Testis (tissue), 2 donors: Measurements from ENCODE around the gene GNGT2.

Source experiments
- POLR2A ChIP-seq: fragments of 450-650 bp; IDR thresholded peaks from one replicate; pipeline ENCODE4 v1.6.1; 2017; ENCODE audit warnings: antibody characterized with exemption, mild to moderate bottlenecking, moderate library complexity
- TF ChIP-seq, protein P1 (sequence below), 3 experiments: fragments of 450-650 bp in 2 of 3; fragments of 200-600 bp in 1 of 3; sonication (generic) in 1 of 3; IDR thresholded peaks; one replicate each; pipeline ENCODE4 v1.5.1; 2016 to 2019; ENCODE audit warnings: antibody characterized with exemption in 3 of 3, mild to moderate bottlenecking in 2 of 3, moderate library complexity in 1 of 3

DNA sequence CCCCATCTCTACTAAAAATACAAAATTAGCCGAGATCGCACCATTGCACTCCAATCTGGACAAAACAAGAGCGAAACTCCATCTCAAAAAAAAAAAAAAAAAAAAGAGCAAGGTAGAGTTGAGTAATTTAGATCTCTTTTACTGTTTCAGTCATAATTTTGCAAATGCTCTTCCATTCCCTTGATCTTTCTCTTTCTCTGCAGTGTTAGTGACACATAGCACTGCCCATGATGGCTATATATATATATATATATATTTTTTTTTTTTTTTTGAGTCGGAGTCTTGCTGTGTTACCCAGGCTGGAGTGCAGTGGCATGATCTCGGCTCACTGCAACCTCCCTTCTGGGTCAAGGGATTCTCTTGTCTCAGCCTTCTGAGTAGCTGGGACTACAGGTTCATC, 32.4 kb upstream of the GNGT2 start:
- TF ChIP-seq, protein P1, sequence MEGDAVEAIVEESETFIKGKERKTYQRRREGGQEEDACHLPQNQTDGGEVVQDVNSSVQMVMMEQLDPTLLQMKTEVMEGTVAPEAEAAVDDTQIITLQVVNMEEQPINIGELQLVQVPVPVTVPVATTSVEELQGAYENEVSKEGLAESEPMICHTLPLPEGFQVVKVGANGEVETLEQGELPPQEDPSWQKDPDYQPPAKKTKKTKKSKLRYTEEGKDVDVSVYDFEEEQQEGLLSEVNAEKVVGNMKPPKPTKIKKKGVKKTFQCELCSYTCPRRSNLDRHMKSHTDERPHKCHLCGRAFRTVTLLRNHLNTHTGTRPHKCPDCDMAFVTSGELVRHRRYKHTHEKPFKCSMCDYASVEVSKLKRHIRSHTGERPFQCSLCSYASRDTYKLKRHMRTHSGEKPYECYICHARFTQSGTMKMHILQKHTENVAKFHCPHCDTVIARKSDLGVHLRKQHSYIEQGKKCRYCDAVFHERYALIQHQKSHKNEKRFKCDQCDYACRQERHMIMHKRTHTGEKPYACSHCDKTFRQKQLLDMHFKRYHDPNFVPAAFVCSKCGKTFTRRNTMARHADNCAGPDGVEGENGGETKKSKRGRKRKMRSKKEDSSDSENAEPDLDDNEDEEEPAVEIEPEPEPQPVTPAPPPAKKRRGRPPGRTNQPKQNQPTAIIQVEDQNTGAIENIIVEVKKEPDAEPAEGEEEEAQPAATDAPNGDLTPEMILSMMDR (IDR thresholded peaks at IDR 0.05): no peak
- no peak for TF ChIP-seq POLR2A
